Activated CD8-positive, alpha-beta T cell treated with anti-CD3 and anti-CD28 coated beads for 36 hours (primary cell): ENCODE results near the gene ARPC4. TPM values are rescaled to one million over a fixed set of nuclear protein-coding genes. Genes with fewer than 3 reads are reported as not detected.
"Not testable (repeated sequence)": the region's sequence is repeated elsewhere in the genome, so short reads cannot be mapped to it uniquely, and the experiment has no call there.

Experiments used
- ATAC-seq: fragments of 200-7000 bp; cut with Tn5 transposase; one replicate; pipeline ENCODE4 v1.10.0; 2021; ENCODE audit warnings: mild to moderate bottlenecking, moderate library complexity
- CTCF ChIA-PET: fragments of 350-600 bp; sonication (Branson Sonifier 250); formaldehyde crosslinking; loops from one replicate; lab custom pipeline; 2021; ENCODE audit warnings: antibody characterized with exemption; lab: Charles Lee
- POLR2A ChIA-PET: fragments of 350-600 bp; sonication (Branson Sonifier 250); formaldehyde crosslinking; loops from one replicate; lab custom pipeline; 2021; ENCODE audit warnings: antibody characterized with exemption; lab: Charles Lee
- DNase-seq: peaks from one replicate; pipeline ENCODE4 v3.0.0-alpha.2; 2020
- H3K27ac Mint-ChIP-seq: one replicate; pipeline ENCODE4 v1.8.0; 2021; ENCODE audit warnings: mild to moderate bottlenecking, mixed read lengths
- H3K27me3 Mint-ChIP-seq: one replicate; pipeline ENCODE4 v1.8.0; 2021; ENCODE audit warnings: mixed read lengths
- H3K36me3 Mint-ChIP-seq: one replicate; pipeline ENCODE4 v1.8.0; 2021; ENCODE audit warnings: low read depth, mixed read lengths
- H3K4me1 Mint-ChIP-seq: one replicate; pipeline ENCODE4 v1.8.0; 2021; ENCODE audit warnings: low read depth, mixed read lengths
- H3K4me3 Mint-ChIP-seq: one replicate; pipeline ENCODE4 v1.8.0; 2021; ENCODE audit warnings: mild to moderate bottlenecking, moderate library complexity, mixed read lengths
- H3K9me3 Mint-ChIP-seq: one replicate; pipeline ENCODE4 v1.8.0; 2021; ENCODE audit warnings: mixed read lengths
- intact Hi-C: fragments of 100-400 bp; cut with micrococcal nuclease; formaldehyde crosslinking; loops from one replicate; pipeline ENCODE4 v1.10.0; 2022
- total RNA-seq, 2 experiments: library from RNA; stranded (reverse); gene quantifications; one replicate each; pipeline ENCODE4 v1.2.3, GENCODE V29; 2021
- TF ChIP-seq, protein P1 (sequence below): fragments of 200-600 bp; IDR thresholded peaks from one replicate; pipeline ENCODE4 v1.8.0; 2022; ENCODE audit warnings: antibody characterized with exemption, mild to moderate bottlenecking

ARPC4 gene
- total RNA-seq, 2 experiments from 2014 or later = 205 to 208 TPM

DNA sequence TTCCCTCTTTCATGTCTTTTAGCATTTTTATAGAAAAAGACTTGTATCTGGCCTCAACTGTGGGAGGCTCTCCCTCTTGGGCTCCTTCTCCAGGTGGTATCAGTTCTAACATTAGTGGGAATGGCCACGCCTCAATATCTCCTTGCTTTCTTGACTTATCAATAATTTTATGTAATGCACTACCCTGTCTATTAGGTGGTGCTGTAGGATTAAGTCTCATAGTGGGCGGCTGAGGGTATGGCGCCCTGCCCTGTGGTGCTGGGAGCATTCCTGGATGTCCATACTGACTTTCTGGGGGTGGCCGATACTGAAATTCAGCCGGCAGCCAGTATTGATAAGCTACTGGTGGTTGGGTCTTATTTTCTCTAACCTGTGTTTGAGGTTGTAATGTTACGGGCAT is 59.6 kb downstream of the ARPC4 start:
- intact Hi-C loops = no loop called here
- Mint-ChIP-seq H3K27ac (no peak overlapping the region), H3K4me3 (no peak overlapping the region), H3K4me1 (peaks cover 3% of the 10 kb centered on the region), H3K9me3 (no peaks in the 10 kb centered on the region), H3K36me3 (no peaks in the 10 kb centered on the region), H3K27me3 (no peaks in the 10 kb centered on the region)
- DNase-seq (no peak), ATAC-seq (no peak)
- ChIA-PET POLR2A (no interaction called here), CTCF (interaction anchor here (1.2 to 1.6 kb wide), 2 partner anchors 24 to 79 kb away, joined by 3 to 4 read pairs; no protein-coding TSS in a partner anchor)
- TF ChIP-seq, protein P1, sequence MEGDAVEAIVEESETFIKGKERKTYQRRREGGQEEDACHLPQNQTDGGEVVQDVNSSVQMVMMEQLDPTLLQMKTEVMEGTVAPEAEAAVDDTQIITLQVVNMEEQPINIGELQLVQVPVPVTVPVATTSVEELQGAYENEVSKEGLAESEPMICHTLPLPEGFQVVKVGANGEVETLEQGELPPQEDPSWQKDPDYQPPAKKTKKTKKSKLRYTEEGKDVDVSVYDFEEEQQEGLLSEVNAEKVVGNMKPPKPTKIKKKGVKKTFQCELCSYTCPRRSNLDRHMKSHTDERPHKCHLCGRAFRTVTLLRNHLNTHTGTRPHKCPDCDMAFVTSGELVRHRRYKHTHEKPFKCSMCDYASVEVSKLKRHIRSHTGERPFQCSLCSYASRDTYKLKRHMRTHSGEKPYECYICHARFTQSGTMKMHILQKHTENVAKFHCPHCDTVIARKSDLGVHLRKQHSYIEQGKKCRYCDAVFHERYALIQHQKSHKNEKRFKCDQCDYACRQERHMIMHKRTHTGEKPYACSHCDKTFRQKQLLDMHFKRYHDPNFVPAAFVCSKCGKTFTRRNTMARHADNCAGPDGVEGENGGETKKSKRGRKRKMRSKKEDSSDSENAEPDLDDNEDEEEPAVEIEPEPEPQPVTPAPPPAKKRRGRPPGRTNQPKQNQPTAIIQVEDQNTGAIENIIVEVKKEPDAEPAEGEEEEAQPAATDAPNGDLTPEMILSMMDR = no peak

DNA sequence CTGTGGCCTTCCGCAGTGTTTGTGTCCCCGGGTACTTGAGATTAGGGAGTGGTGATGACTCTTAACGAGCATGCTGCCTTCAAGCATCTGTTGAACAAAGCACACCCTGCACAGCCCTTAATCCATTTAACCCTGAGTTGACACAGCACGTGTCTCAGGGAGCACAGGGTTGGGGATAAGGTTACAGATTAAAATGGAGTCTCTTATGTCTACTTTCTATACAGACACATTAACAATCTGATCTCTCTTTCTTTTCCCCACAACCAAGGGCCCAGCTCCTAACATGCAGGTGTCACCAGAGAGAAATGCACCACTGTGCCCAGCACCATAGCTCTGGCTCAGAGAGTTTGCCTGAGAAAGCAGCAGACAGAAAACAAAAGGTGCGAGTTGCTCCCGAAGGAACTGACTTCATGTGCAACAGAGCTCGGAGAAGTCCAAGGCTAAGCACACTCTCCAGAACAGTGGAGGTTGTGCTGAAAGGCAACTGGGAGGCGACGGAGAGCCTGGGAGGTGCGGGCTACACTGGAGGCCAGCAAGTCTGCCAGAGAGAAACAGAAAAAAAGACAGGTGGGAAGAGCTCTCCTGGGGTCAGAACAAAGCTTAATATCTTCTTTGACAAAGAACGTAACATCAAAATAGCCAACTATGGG is 61.5 kb downstream of the ARPC4 start:
- ATAC-seq, H3K36me3 Mint-ChIP-seq, H3K4me1 Mint-ChIP-seq, POLR2A ChIA-PET, DNase-seq, H3K9me3 Mint-ChIP-seq, H3K4me3 Mint-ChIP-seq, H3K27me3 Mint-ChIP-seq, intact Hi-C loops, H3K27ac Mint-ChIP-seq: not testable (repeated sequence)
- CTCF ChIA-PET = interaction anchor here (0.7 to 0.9 kb wide), 2 partner anchors 9 to 351 kb away, joined by 3 read pairs; no protein-coding TSS in a partner anchor

DNA sequence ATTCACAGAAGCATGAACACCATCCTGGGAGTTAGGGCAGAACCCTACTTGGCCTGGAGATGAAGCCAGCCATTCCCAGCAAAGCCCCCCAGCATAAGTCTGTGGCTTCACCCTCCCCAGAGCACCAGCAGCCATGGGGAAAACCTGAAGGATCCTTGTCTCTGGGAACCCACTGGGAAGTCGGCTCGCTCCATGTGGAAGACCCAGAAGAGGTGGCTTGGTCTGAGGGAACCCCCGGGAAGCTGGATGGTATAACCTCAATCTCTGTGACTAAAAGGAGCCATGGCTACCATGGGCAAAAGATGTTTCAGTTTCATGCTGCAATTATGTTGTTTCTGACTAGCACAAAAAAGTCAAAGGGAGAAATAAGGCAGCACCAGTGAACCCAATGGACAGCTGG is 62.7 kb downstream of the ARPC4 start:
- ATAC-seq = no peak
- Mint-ChIP-seq H3K4me1 (no peaks in the 10 kb centered on the region), H3K4me3 (no peak overlapping the region), H3K27me3 (no peaks in the 10 kb centered on the region), H3K27ac (no peak overlapping the region), H3K36me3 (no peaks in the 10 kb centered on the region), H3K9me3 (no peaks in the 10 kb centered on the region)
- POLR2A ChIA-PET = no interaction called here
- DNase-seq = no peak
- intact Hi-C loops = no loop called here
- CTCF ChIA-PET = interaction anchor here (0.9 kb wide), 1 partner anchor 353 kb away, joined by 3 read pairs; no protein-coding TSS in a partner anchor
- TF ChIP-seq, protein P1 = no peak

Other genes with a start within 250 kb of the ARPC4 start
- gene LHFPL4, start 239.3 kb upstream of the ARPC4 start, total RNA-seq = not detected
- 10 to 100 TPM; 27.9 to 33.4 TPM for gene MTMR14, start 143.6 kb upstream of the ARPC4 start, total RNA-seq
- gene CPNE9, start 89.2 kb upstream of the ARPC4 start, total RNA-seq = not detected
- gene BRPF1, start 61.3 kb upstream of the ARPC4 start, total RNA-seq = 10 to 100 TPM; 28.2 to 32.3 TPM
- gene OGG1, start 43.1 kb upstream of the ARPC4 start, total RNA-seq = 10 to 100 TPM; 32.4 to 39.3 TPM
- gene CAMK1, start 23.1 kb upstream of the ARPC4 start, total RNA-seq = 10 to 100 TPM; 41.7 to 45.7 TPM
- gene TADA3, start 609 bp upstream of the ARPC4 start, total RNA-seq = 10 to 100 TPM; 57.5 to 58.3 TPM
- gene TTLL3, start 17.2 kb downstream of the ARPC4 start, total RNA-seq = 10 to 100 TPM; 52.4 to 61.1 TPM
- 10 to 100 TPM; 78.8 to 83.5 TPM for gene RPUSD3, start 50.9 kb downstream of the ARPC4 start, total RNA-seq
- not detected for gene CIDEC, start 87.2 kb downstream of the ARPC4 start, total RNA-seq
- 10 to 100 TPM; 29.7 to 30.3 TPM for gene JAGN1, start 97.5 kb downstream of the ARPC4 start, total RNA-seq
- gene IL17RE, start 109.8 kb downstream of the ARPC4 start, total RNA-seq = 1 to 10 TPM; 1.2 to 1.7 TPM
- gene IL17RC, start 124.0 kb downstream of the ARPC4 start, total RNA-seq = under 1 TPM; 0.22 to 0.32 TPM
- gene CRELD1, start 140.8 kb downstream of the ARPC4 start, total RNA-seq = 10 to 100 TPM in 1 of 2 experiments, 1 to 10 TPM in 1; 9.4 to 13.0 TPM
- 1 to 10 TPM; 5.6 to 5.7 TPM for gene PRRT3, start 159.3 kb downstream of the ARPC4 start, total RNA-seq
- 10 to 100 TPM; 35.2 to 37.9 TPM for gene EMC3, start 193.8 kb downstream of the ARPC4 start, total RNA-seq
- 10 to 100 TPM; 90.3 to 97.9 TPM for gene FANCD2, start 233.4 kb downstream of the ARPC4 start, total RNA-seq